ENCODE results near the gene FABP1.

GRCh38 chr2:88123164-88123974, 4.5 kb downstream of the FABP1 start:
- TF ChIP-seq CTCF (IDR thresholded peaks at IDR 0.05) (no peak), POLR2A (IDR thresholded peaks at IDR 0.05) (no peak)

Data from upper lobe of left lung (tissue), 4 donors.